Testis (tissue), 2 donors: ENCODE results near the gene SHC4.

ENCODE experiments used
- POLR2A ChIP-seq: fragments of 450-650 bp; IDR thresholded peaks from one replicate; pipeline ENCODE4 v1.6.1; 2017; ENCODE audit warnings: antibody characterized with exemption, mild to moderate bottlenecking, moderate library complexity
- TF ChIP-seq, protein P1 (sequence below), 3 experiments: fragments of 450-650 bp in 2 of 3; fragments of 200-600 bp in 1 of 3; sonication (generic) in 1 of 3; IDR thresholded peaks; one replicate each; pipeline ENCODE4 v1.5.1; 2016 to 2019; ENCODE audit warnings: antibody characterized with exemption in 3 of 3, mild to moderate bottlenecking in 2 of 3, moderate library complexity in 1 of 3

DNA sequence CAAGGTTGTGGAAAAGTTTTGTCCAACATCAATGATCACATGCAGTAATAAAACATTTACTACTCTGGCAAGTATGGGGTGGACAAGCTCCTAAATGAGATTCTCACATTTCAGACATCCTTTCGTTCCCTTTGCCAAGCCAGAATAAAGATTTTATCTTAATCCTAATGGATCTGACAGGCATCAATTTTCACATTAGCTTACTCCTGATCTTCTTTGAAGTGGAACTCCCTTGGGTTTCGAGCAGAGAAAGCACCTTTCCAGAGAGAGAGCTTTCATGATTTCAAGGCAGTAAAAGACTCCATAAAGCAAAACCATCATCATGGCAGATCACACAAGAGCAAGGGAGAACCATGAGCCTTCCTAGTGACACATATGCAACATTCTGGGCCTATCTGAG lies 113.1 kb downstream of the SHC4 start:
- TF ChIP-seq, protein P1, sequence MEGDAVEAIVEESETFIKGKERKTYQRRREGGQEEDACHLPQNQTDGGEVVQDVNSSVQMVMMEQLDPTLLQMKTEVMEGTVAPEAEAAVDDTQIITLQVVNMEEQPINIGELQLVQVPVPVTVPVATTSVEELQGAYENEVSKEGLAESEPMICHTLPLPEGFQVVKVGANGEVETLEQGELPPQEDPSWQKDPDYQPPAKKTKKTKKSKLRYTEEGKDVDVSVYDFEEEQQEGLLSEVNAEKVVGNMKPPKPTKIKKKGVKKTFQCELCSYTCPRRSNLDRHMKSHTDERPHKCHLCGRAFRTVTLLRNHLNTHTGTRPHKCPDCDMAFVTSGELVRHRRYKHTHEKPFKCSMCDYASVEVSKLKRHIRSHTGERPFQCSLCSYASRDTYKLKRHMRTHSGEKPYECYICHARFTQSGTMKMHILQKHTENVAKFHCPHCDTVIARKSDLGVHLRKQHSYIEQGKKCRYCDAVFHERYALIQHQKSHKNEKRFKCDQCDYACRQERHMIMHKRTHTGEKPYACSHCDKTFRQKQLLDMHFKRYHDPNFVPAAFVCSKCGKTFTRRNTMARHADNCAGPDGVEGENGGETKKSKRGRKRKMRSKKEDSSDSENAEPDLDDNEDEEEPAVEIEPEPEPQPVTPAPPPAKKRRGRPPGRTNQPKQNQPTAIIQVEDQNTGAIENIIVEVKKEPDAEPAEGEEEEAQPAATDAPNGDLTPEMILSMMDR (IDR thresholded peaks at IDR 0.05): no peak
- TF ChIP-seq POLR2A: no peak
